Measurements from ENCODE around the gene SMYD2. TPM values are rescaled to one million over a fixed set of nuclear protein-coding genes. Genes with fewer than 3 reads are reported as not detected.

The SMYD2 gene
- polyA plus RNA-seq, 3 donors: 14.2 to 28.4 (median 23.6) TPM

DNA sequence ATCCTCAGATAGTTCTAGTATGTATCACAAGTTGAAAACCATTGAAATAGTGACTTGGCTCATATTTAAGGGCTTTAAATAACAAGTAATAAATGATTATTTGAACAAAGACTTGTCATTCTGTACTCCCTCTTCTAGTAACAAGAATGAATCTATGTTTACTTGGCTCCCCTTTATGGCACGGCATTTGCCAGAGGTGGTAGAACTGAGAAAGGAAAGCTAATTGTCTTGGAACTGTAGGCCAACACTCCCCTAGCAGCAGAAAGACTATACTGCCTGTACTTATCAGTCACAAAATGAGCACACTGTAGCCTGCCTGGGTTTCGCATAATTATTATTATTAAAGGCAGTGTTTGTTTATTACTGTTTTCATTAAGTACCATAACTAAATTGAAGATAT is 29.6 kb upstream of the SMYD2 start:
- Histone ChIP-seq H3K36me3 (replicated peaks in 1 of 2; ENCODE audit: control insufficient read depth in 1 of 2, insufficient read depth in 2 of 2, low read length in 2 of 2) (no peaks in the 10 kb centered on the region), H3K4me1 (ENCODE audit: control insufficient read depth in 1 of 2, insufficient read depth in 2 of 2, low read length in 2 of 2) (no peaks in the 10 kb centered on the region), H3K79me2 (ENCODE audit: insufficient read depth, low read length) (no peaks in the 10 kb centered on the region), H3K9me3 (replicated peaks in 1 of 2; ENCODE audit: control insufficient read depth in 1 of 2, insufficient read depth in 1 of 2, low read length in 2 of 2) (peaks cover 0 to 2% of the 10 kb centered on the region in 2 donors), H4K20me1 (ENCODE audit: insufficient read depth, low read length) (no peaks in the 10 kb centered on the region), H3K27ac (ENCODE audit: low read depth in 1 of 2, low read length in 2 of 2) (no peak overlapping the region), H3K4me2 (replicated peaks; ENCODE audit: extremely low read depth, low read length, poor library complexity, severe bottlenecking) (no peak overlapping the region), H3K4me3 (replicated peaks in 1 of 3; ENCODE audit: low read depth in 2 of 3, low read length in 3 of 3) (no peak overlapping the region), H2AFZ (ENCODE audit: insufficient read depth, low read depth, low read length, poor library complexity, severe bottlenecking) (no peak overlapping the region), H3K27me3 (ENCODE audit: control insufficient read depth in 2 of 2, insufficient read depth in 2 of 2, low read length in 2 of 2) (peaks cover 0 to 3% of the 10 kb centered on the region in 2 donors), H3K9ac (ENCODE audit: insufficient read depth, low read length, poor library complexity, severe bottlenecking) (no peak overlapping the region)
- Mint-ChIP-seq H3K27ac (no peak overlapping the region), H3K4me3 (no peak overlapping the region), H3K9me3 (peaks cover 0 to 8% (median 2%) of the 10 kb centered on the region in 7 donors), H3K36me3 (no peaks in the 10 kb centered on the region), H3K27me3 (ENCODE audit: low read depth in 3 of 3) (peaks cover 2 to 10% (median 2%) of the 10 kb centered on the region in 3 donors), H3K4me1 (no peaks in the 10 kb centered on the region)
- DNase-seq: no peak
- TF ChIP-seq, protein P1, sequence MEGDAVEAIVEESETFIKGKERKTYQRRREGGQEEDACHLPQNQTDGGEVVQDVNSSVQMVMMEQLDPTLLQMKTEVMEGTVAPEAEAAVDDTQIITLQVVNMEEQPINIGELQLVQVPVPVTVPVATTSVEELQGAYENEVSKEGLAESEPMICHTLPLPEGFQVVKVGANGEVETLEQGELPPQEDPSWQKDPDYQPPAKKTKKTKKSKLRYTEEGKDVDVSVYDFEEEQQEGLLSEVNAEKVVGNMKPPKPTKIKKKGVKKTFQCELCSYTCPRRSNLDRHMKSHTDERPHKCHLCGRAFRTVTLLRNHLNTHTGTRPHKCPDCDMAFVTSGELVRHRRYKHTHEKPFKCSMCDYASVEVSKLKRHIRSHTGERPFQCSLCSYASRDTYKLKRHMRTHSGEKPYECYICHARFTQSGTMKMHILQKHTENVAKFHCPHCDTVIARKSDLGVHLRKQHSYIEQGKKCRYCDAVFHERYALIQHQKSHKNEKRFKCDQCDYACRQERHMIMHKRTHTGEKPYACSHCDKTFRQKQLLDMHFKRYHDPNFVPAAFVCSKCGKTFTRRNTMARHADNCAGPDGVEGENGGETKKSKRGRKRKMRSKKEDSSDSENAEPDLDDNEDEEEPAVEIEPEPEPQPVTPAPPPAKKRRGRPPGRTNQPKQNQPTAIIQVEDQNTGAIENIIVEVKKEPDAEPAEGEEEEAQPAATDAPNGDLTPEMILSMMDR (IDR thresholded peaks at IDR 0.05): no peak
- WGBS (ENCODE audit: insufficient coverage): no CpG with 5 or more reads among the region's 2 CpGs
- intact Hi-C loops (cut with micrococcal nuclease): no loop called here

DNA sequence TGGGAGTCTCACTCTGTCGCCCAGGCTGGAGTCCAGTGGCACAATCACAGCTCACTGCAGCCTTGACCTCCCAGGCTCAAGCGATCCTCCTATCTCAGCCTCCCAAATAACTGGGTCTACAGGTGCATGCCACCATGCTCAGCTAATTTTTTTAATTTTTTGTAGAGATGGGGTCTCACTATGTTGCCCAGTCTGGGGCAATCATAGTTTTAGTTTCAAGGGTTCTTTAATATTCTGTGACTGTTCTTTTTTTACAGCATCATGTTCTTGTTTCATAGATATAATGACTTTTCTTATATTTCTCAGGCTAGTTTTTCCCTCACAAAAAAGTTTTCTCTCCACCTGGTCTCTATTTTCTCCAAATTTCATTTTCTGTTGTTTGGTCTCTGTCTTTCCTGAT is 25.4 kb upstream of the SMYD2 start:
- no peaks in the 10 kb centered on the region for H3K36me3 ChIP-seq (replicated peaks in 1 of 2; ENCODE audit: control insufficient read depth in 1 of 2, insufficient read depth in 2 of 2, low read length in 2 of 2)
- Mint-ChIP-seq H3K36me3 (no peaks in the 10 kb centered on the region), H3K4me1 (peaks cover 7% of the 10 kb centered on the region), H3K9me3 (peaks cover 0 to 8% (median 2%) of the 10 kb centered on the region in 7 donors), H3K27me3 (ENCODE audit: low read depth in 3 of 3) (peaks cover 4 to 22% (median 9%) of the 10 kb centered on the region in 3 donors), H3K27ac (peak overlapping the region in 1 of 7 donors; percentile 15), H3K4me3 (no peak overlapping the region)
- H3K4me3 ChIP-seq (replicated peaks in 1 of 3; ENCODE audit: low read depth in 2 of 3, low read length in 3 of 3): no peak overlapping the region
- no peaks in the 10 kb centered on the region for H3K4me1 ChIP-seq (ENCODE audit: control insufficient read depth in 1 of 2, insufficient read depth in 2 of 2, low read length in 2 of 2)
- no peak for DNase-seq
- peaks cover 0 to 2% of the 10 kb centered on the region in 2 donors for H3K9me3 ChIP-seq (replicated peaks in 1 of 2; ENCODE audit: control insufficient read depth in 1 of 2, insufficient read depth in 1 of 2, low read length in 2 of 2)
- intact Hi-C loops (cut with micrococcal nuclease): no loop called here
- H3K27ac ChIP-seq (ENCODE audit: low read depth in 1 of 2, low read length in 2 of 2): no peak overlapping the region
- TF ChIP-seq, protein P1 (IDR thresholded peaks at IDR 0.05): no peak
- H3K4me2 ChIP-seq (replicated peaks; ENCODE audit: extremely low read depth, low read length, poor library complexity, severe bottlenecking): no peak overlapping the region
- WGBS (ENCODE audit: insufficient coverage): no CpG with 5 or more reads among the region's 2 CpGs
- no peak overlapping the region for H2AFZ ChIP-seq (ENCODE audit: insufficient read depth, low read depth, low read length, poor library complexity, severe bottlenecking)
- no peak overlapping the region for H3K9ac ChIP-seq (ENCODE audit: insufficient read depth, low read length, poor library complexity, severe bottlenecking)
- H3K79me2 ChIP-seq (ENCODE audit: insufficient read depth, low read length): no peaks in the 10 kb centered on the region
- H4K20me1 ChIP-seq (ENCODE audit: insufficient read depth, low read length): no peaks in the 10 kb centered on the region
- H3K27me3 ChIP-seq (ENCODE audit: control insufficient read depth in 2 of 2, insufficient read depth in 2 of 2, low read length in 2 of 2): peaks cover 7% of the 10 kb centered on the region in 2 donors

Measured in CD14-positive monocyte (primary cell).